ENCODE data around the gene TDRD10. TPM values are rescaled to one million over a fixed set of nuclear protein-coding genes. Genes with fewer than 3 reads are reported as not detected.

Gene TDRD10
- total RNA-seq, 1 donor = not detected

DNA sequence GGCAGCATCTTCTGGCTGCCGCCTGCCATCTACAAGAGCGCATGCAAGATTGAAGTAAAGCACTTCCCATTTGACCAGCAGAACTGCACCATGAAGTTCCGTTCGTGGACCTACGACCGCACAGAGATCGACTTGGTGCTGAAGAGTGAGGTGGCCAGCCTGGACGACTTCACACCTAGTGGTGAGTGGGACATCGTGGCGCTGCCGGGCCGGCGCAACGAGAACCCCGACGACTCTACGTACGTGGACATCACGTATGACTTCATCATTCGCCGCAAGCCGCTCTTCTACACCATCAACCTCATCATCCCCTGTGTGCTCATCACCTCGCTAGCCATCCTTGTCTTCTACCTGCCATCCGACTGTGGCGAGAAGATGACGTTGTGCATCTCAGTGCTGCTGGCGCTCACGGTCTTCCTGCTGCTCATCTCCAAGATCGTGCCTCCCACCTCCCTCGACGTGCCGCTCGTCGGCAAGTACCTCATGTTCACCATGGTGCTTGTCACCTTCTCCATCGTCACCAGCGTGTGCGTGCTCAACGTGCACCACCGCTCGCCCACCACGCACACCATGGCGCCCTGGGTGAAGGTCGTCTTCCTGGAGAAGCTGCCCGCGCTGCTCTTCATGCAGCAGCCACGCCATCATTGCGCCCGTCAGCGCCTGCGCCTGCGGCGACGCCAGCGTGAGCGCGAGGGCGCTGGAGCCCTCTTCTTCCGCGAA, 69.4 kb downstream of the TDRD10 start:
- Histone ChIP-seq H3K4me3 (ENCODE audit: low read length) (no peak overlapping the region), H3K27me3 (ENCODE audit: insufficient read depth, low read length) (peaks cover 21% of the 10 kb centered on the region), H3K9me3 (ENCODE audit: low read depth, low read length) (no peaks in the 10 kb centered on the region), H3K4me1 (ENCODE audit: insufficient read depth, low read length) (peaks cover 8% of the 10 kb centered on the region)

DNA sequence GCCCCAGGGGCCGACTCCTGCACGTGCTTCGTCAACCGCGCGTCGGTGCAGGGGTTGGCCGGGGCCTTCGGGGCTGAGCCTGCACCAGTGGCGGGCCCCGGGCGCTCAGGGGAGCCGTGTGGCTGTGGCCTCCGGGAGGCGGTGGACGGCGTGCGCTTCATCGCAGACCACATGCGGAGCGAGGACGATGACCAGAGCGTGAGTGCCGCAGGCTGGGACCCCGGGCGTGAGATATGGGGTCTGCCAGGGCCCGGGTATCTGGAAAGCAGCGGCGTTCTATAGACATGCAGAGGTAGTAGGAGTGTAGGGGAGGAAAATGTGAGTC, 69.9 kb downstream of the TDRD10 start:
- Histone ChIP-seq H3K27me3 (ENCODE audit: insufficient read depth, low read length) (peaks cover 17% of the 10 kb centered on the region), H3K4me1 (ENCODE audit: insufficient read depth, low read length) (peaks cover 8% of the 10 kb centered on the region), H3K4me3 (ENCODE audit: low read length) (no peak overlapping the region), H3K9me3 (ENCODE audit: low read depth, low read length) (no peaks in the 10 kb centered on the region)

DNA sequence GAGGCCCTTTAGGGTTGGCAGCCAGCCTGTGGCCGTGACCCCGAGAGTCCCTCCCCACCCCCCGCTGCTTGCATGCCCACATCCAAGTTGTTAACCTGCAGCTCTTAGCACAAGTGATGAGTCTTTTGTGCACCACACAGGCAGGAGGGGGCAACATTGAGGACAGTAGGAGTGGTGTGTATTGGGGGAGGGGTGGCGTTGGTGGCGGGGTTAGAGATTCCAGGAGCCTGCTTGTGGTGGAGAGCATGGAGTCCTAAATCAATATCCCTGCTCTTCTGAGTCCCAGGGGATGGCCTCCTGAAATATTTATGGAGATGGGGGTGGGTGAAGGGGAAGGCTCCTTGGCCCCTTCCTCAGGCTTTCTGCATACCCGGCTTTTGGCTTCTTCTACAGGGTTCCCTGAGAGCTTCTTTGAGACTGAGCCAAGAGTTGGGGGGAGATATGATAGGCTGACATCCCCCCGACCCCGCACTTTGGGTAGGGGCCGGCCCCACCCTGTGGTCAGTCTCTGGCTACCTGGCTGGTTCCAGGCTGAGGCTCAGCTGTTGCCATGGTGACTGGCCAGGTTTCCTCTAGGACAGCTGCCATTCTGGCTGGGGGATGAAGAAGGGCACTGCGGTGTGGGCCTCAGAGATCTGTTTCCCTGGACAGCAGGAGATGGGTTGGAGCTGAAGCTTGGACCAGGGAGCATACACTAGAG, 70.6 kb downstream of the TDRD10 start:
- Histone ChIP-seq H3K4me1 (ENCODE audit: insufficient read depth, low read length) (peaks cover 6% of the 10 kb centered on the region), H3K4me3 (ENCODE audit: low read length) (no peak overlapping the region), H3K27me3 (ENCODE audit: insufficient read depth, low read length) (peaks cover 10% of the 10 kb centered on the region), H3K9me3 (ENCODE audit: low read depth, low read length) (no peaks in the 10 kb centered on the region)

DNA sequence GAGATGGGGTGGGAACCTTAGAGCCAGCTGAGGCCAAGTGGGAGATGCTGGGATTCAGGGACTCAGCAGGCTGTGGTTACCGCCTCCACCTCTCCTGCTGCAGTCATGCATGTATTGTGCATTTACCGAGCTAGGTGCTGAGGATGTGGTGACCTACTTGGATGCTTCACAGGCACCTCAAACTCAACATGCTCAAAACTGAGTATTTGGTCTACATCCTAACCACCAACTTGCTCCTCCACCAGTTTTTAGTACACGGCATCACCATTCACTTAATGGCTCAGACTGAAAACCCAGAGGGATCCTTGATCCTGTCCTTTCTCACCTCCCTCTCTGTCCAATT, 71.1 kb downstream of the TDRD10 start:
- Histone ChIP-seq H3K27me3 (ENCODE audit: insufficient read depth, low read length) (peaks cover 7% of the 10 kb centered on the region), H3K4me3 (ENCODE audit: low read length) (no peak overlapping the region), H3K9me3 (ENCODE audit: low read depth, low read length) (no peaks in the 10 kb centered on the region), H3K4me1 (ENCODE audit: insufficient read depth, low read length) (peaks cover under 1% of the 10 kb centered on the region)

DNA sequence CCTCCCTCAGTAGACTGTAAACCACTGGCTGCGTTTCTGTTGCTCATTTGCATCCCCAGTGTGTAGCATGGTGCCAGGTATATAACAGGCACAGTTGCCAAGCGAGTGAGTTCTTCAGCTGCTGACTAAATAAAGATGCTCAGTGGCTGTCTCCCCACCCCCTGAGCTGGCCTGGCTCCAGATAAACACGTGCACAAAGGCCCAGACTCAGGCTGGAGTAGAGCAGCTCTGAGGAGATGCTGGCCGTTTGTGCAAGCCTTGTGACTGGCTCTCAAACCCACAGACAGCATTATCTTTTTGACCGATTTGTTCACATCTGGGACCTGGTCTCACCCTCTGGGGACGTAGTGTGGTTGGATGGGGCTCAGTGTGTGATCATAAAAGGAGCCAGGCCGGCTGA, 72.7 kb downstream of the TDRD10 start:
- H3K4me1 ChIP-seq (ENCODE audit: insufficient read depth, low read length) = no peaks in the 10 kb centered on the region
- no peaks in the 10 kb centered on the region for H3K27me3 ChIP-seq (ENCODE audit: insufficient read depth, low read length)
- H3K9me3 ChIP-seq (ENCODE audit: low read depth, low read length) = no peaks in the 10 kb centered on the region
- H3K4me3 ChIP-seq (ENCODE audit: low read length) = no peak overlapping the region

DNA sequence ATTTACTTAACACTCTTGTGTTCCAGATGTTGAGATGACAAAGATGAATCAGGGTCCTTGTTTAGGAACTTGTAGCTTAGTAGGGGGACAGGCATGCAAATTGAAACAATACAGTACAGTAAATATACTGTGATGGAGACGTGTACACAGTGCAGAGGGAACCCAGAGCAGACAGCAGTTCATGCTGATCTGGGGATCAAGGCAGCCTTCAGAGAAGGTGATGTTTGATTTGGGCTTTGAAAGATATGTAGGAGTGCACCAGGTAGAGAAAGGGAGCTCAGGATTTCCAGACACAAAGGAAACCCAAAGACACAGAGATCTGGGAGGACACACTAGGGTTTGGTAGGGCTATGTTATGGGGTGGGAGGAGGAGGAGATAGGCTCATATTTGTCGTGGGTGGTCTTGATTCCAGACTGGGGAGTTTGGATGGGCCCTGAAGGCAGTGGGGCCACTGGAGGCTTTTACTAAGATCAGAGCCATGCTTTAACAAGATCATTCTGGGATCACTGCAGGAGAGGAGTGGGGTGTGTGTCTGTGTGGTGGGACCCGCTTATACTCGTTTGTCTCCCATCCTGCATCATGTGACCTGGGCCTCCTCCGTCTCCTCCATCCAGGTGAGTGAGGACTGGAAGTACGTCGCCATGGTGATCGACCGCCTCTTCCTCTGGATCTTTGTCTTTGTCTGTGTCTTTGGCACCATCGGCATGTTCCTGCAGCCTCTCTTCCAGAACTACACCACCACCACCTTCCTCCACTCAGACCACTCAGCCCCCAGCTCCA, 73.3 kb downstream of the TDRD10 start:
- H3K9me3 ChIP-seq (ENCODE audit: low read depth, low read length) = no peaks in the 10 kb centered on the region
- H3K27me3 ChIP-seq (ENCODE audit: insufficient read depth, low read length) = no peaks in the 10 kb centered on the region
- no peaks in the 10 kb centered on the region for H3K4me1 ChIP-seq (ENCODE audit: insufficient read depth, low read length)
- no peak overlapping the region for H3K4me3 ChIP-seq (ENCODE audit: low read length)

DNA sequence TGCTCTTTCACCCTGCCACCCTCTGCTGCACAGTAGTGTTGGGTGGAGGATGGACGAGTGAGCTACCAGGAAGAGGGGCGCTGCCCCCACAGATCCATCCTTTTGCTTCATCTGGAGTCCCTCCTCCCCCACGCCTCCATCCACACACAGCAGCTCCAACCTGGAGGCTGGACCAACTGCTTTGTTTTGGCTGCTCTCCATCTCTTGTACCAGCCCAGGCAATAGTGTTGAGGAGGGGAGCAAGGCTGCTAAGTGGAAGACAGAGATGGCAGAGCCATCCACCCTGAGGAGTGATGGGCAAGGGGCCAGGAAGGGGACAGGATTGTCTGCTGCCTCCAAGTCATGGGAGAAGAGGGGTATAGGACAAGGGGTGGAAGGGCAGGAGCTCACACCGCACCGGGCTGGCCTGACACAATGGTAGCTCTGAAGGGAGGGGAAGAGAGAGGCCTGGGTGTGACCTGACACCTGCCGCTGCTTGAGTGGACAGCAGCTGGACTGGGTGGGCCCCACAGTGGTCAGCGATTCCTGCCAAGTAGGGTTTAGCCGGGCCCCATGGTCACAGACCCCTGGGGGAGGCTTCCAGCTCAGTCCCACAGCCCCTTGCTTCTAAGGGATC, 74.0 kb downstream of the TDRD10 start:
- no peaks in the 10 kb centered on the region for H3K4me1 ChIP-seq (ENCODE audit: insufficient read depth, low read length)
- H3K4me3 ChIP-seq (ENCODE audit: low read length) = no peak overlapping the region
- H3K9me3 ChIP-seq (ENCODE audit: low read depth, low read length) = no peaks in the 10 kb centered on the region
- H3K27me3 ChIP-seq (ENCODE audit: insufficient read depth, low read length) = no peaks in the 10 kb centered on the region

DNA sequence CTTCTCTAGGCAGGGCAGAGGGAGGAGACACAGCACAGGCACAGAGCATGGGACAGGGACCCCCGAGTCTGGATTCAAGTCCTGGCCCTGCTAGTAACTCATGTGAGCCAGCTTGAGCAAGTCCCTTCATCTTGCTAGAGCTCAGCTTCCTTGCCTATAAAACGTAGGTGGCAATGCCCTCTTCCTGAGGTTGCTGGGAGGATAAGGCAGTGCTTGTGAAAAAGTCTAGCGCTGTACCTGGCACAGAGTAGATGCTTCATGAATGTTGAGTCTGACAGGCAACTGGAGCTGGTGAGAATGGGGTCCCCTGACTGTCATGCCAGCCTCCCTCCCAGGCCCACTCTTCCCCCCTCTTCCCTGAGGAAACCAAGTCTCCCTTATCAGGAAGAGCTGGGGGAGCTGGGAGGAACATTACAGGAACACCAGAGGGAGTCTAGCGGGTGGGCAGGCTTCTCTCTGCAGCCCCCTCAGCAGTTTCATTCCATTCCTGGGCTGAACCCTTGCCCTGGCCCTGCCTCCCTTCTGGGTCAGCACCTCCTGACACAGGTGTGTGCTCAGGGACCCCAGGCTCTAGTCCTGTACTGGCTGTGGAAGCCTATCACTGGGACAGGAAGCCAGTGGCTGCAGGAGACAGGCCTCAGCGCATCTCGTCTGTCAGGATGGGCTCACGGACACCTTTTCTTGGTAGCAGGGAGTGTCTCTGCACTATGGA, 75.5 kb downstream of the TDRD10 start:
- Histone ChIP-seq H3K4me3 (ENCODE audit: low read length) (no peak overlapping the region), H3K4me1 (ENCODE audit: insufficient read depth, low read length) (no peaks in the 10 kb centered on the region), H3K27me3 (ENCODE audit: insufficient read depth, low read length) (no peaks in the 10 kb centered on the region), H3K9me3 (ENCODE audit: low read depth, low read length) (no peaks in the 10 kb centered on the region)

DNA sequence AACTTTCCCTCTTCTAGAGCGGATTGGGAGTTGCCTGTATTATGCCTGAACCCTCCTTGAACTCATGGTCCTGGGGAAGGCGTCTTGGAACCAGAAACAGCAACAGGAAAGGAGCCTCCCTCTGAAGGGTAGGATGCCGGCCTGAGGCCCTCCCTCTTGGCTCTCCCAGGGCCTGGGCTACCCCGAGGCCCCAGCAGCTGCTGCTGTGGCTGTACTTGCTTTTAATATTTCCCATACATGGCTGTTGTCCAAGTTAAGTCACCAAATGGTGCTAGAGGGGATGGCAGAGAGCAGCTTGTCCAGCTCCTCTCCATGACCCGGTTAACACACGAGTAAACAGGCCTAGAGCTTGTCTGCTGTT, 76.0 kb downstream of the TDRD10 start:
- no peaks in the 10 kb centered on the region for H3K27me3 ChIP-seq (ENCODE audit: insufficient read depth, low read length)
- H3K4me1 ChIP-seq (ENCODE audit: insufficient read depth, low read length) = no peaks in the 10 kb centered on the region
- no peaks in the 10 kb centered on the region for H3K9me3 ChIP-seq (ENCODE audit: low read depth, low read length)
- no peak overlapping the region for H3K4me3 ChIP-seq (ENCODE audit: low read length)

DNA sequence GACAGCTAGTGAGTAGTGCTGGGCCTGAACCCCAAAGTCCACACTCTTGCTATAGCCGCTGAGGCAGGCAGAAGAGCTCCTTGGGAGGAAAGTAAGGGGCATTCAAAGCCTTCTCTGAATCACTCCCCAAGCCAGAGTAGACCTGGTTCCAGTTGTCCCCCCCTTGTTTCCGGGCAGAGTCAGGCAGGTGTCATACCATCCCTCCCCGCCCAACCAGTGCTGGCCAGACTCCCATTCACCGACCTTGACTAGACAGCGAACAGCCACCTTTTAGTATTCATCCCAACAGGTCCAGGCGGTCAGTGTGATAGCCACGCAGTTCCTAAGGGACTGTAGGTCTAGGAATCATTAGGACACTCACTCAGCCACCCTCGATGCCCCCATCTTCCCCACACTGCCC, 77.4 kb downstream of the TDRD10 start:
- H3K27me3 ChIP-seq (ENCODE audit: insufficient read depth, low read length) = no peaks in the 10 kb centered on the region
- H3K9me3 ChIP-seq (ENCODE audit: low read depth, low read length) = no peaks in the 10 kb centered on the region

DNA sequence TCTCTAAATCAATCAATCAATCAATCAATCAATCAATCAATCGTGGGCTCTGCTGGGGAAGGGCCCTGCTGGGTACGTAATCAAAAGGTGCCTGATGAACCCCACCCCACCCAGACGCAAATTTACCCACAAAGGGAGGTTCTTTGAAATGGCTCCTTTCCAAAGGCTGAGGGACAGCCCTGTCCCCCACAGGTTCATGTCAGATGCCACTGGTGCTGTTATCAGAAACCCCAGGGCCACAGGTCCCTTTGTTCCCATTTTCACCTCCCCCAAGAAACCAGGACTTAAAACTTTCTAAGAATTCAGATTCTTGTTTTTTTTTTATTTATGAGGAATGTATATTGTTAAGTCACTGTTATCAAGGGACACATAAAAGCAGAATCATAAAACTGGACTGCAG, 79.7 kb downstream of the TDRD10 start:
- Histone ChIP-seq H3K27me3 (ENCODE audit: insufficient read depth, low read length) (no peaks in the 10 kb centered on the region), H3K4me3 (ENCODE audit: low read length) (no peak overlapping the region), H3K9me3 (ENCODE audit: low read depth, low read length) (no peaks in the 10 kb centered on the region), H3K4me1 (ENCODE audit: insufficient read depth, low read length) (no peaks in the 10 kb centered on the region)

More for the DNA sequence above, 77.4 kb downstream of the TDRD10 start:
- H3K4me1 ChIP-seq (ENCODE audit: insufficient read depth, low read length) = no peaks in the 10 kb centered on the region
- H3K4me3 ChIP-seq (ENCODE audit: low read length) = no peak overlapping the region

DNA sequence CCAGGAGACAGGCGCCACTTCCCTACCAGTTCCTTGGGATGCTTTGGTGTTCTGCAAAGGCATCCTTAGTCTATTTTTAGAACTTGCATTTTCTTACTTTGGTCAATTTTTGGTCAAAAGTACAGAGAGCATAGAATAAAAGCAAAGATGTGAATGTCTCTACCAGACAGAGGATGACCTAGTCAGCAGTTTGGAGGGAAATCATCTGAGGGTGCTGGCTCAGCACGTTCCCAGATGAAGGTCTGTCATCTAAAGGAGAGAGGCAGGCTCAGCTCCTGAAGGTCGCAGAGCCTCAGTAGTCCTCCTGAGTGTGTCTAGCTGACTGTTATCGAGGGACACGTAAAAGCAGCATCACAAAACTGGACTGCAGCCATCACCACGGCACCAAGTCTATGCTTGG, 80.9 kb downstream of the TDRD10 start:
- Histone ChIP-seq H3K4me1 (ENCODE audit: insufficient read depth, low read length) (no peaks in the 10 kb centered on the region), H3K4me3 (ENCODE audit: low read length) (no peak overlapping the region), H3K9me3 (ENCODE audit: low read depth, low read length) (no peaks in the 10 kb centered on the region), H3K27me3 (ENCODE audit: insufficient read depth, low read length) (no peaks in the 10 kb centered on the region)

DNA sequence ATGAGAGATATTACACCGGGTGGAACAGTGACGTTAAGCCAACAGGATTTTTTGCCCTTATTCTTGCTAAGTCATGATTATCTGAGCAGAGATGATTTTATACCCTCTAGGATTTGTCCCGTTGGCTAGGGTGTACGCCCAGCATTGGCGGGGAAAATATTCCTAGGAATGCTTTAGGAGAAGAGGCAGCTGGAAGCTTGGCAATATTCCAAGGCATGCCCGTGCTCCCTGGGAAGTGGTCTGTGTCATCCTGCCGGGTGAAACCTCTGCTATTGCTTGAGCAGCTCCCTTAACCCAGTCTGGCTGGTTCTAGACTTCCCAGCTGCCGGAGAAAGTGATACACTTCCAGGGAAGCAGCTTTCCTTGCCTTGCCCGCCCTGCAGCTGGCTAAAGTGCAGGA, 81.8 kb downstream of the TDRD10 start:
- no peaks in the 10 kb centered on the region for H3K27me3 ChIP-seq (ENCODE audit: insufficient read depth, low read length)
- H3K4me3 ChIP-seq (ENCODE audit: low read length) = no peak overlapping the region
- no peaks in the 10 kb centered on the region for H3K4me1 ChIP-seq (ENCODE audit: insufficient read depth, low read length)
- no peaks in the 10 kb centered on the region for H3K9me3 ChIP-seq (ENCODE audit: low read depth, low read length)

DNA sequence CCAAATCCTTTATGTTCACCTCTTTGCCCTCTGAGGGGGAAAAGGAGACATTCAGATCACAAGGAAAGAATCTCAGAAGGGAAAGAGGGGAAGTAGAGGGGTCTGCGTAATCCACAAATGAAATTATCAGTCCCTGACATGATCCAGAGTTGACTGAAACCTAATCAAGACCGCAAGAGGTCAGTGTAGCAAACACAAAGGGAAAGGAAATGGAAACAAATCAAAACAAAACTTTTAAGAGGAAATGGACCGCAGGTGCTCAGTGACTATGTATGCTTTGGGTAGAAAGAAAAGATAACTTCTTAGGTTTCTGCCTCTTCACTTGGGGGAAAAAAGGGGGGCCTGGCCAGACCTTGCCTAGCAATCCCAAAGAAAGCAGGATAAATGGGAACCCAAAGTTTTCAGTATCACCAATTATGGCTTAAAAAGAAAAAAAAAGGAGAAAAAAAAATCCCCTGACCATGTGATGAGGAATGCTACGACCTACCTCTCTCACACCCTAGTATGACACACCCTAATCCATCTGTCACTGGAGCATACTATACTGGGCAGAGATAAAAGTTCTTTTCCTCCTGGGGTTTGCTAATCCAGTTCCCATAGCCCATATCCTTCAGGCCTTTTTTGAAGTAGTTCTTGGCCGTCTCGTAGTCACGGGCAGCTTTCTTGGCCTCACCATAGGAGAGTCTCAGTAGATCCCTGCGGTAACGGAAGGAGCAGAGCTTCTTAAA, 82.4 kb downstream of the TDRD10 start:
- H3K4me1 ChIP-seq (ENCODE audit: insufficient read depth, low read length) = no peaks in the 10 kb centered on the region
- H3K9me3 ChIP-seq (ENCODE audit: low read depth, low read length) = no peaks in the 10 kb centered on the region
- H3K27me3 ChIP-seq (ENCODE audit: insufficient read depth, low read length) = no peaks in the 10 kb centered on the region
- H3K4me3 ChIP-seq (ENCODE audit: low read length) = no peak overlapping the region

Measured in mononuclear cell (primary cell).